ENCODE measurements around the gene LITAFD.

Gene LITAFD

GRCh38 chr16:8919089-8919933, 37.2 kb downstream of the LITAFD start:
- DNase-seq = no peak

GRCh38 chr16:8919934-8920462, 37.8 kb downstream of the LITAFD start:
- DNase-seq = no peak

- DNase-seq = no peak
These were observed 38.6 kb downstream of the LITAFD start for GRCh38 chr16:8920645-8921346.

- DNase-seq = no peak
These were observed 39.3 kb downstream of the LITAFD start for GRCh38 chr16:8921347-8921984.

- DNase-seq = peak in 8 of 51 donors; percentile 4 to 24 (median 10)
These were observed 41.0 kb downstream of the LITAFD start for GRCh38 chr16:8923199-8923598.

GRCh38 chr16:8924214-8924613, 42.1 kb downstream of the LITAFD start:
- DNase-seq = peak in 16 of 51 donors; percentile 4 to 42 (median 11)

GRCh38 chr16:8925455-8925854, 43.3 kb downstream of the LITAFD start:
- DNase-seq = no peak

- DNase-seq = no peak
These were observed 44.7 kb downstream of the LITAFD start for GRCh38 chr16:8926827-8927226.

GRCh38 chr16:8928467-8928957, 46.4 kb downstream of the LITAFD start:
- no peak for DNase-seq

- DNase-seq = no peak
These were observed 47.1 kb downstream of the LITAFD start for GRCh38 chr16:8929086-8929748.

- DNase-seq = peak in 6 of 51 donors; percentile 3 to 24 (median 10)
These were observed 49.7 kb downstream of the LITAFD start for GRCh38 chr16:8931859-8932258.

- DNase-seq = no peak
These were observed 52.5 kb downstream of the LITAFD start for GRCh38 chr16:8934601-8935000.

Measured in hypothalamus (tissue), 51 donors.